ENCODE data around the gene ARVCF. TPM values are rescaled to one million over a fixed set of nuclear protein-coding genes. Genes with fewer than 3 reads are reported as not detected.

The ARVCF gene
- total and polyA plus RNA-seq, 9 of the 15 experiments (the other 6 are each of a cell fraction or from before 2014, with no cell fraction given) = 0.03 to 97.4 (median 15.6) TPM

DNA sequence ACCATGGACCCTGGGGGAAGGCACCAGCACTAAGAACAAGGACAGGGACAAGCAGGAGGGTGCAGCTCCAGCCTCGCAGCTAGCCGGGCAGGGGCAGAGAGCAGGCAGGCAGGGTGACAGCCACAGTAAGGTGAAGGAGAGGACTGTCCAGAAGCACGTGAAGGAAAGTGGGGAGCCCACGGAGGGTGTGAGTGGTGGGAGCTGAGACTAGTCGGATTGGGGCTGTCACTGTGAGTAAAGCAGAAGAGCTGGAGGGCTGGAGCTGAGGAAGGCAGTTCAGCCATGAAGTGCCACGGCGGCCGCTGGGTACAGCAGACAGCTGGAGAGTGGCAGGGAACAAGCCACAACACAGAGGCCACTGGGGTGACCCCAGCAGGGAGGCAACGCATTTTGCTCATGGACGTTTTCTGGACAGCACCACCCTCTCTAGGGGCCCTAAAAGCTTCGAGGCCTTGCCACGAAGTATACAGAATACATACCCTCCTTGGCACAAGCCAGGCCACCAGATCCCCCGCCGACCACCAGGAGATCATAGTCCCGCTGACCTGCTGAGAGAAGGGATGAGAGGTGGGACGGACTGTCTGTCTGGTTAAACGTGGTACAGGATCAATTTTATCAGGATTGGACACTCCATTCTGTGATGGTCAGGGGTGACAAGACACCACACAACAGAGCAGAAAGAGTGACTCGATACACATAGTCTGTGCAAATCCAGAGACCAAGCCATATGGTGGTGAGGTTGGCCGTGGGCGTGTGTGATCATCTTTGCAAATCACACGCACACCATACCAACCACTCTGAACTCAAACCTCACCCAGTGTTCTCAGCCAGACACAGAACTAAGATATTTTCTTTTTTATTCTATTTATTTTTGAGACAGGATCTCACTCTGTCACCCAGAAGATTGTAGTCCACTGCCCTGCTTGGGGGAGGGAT is 85.8 kb downstream of the ARVCF start:
- POLR2A ChIA-PET = interaction anchor here (0.6 to 2.0 kb wide), 9 partner anchors 9 to 495 kb away, joined by 3 to 10 read pairs (median 3); partner anchors contain the start of genes COMT and TXNRD2
- Histone ChIP-seq H2AFZ (ENCODE audit: low read depth, low read length) (no peak overlapping the region), H3K4me1 (replicated peaks in 1 of 2; ENCODE audit: control insufficient read depth in 2 of 2, insufficient read depth in 2 of 2, low read length in 2 of 2) (peaks cover 2 to 19% of the 10 kb centered on the region in 2 experiments; a peak in 3 of 5 replicates), H3K27me3 (ENCODE audit: control insufficient read depth in 2 of 2, insufficient read depth in 2 of 2, low read length in 2 of 2) (no peaks in the 10 kb centered on the region), H3K9me3 (replicated peaks; ENCODE audit: control insufficient read depth, insufficient read depth, low read depth, low read length) (peaks cover 7% of the 10 kb centered on the region; the same call in 1 of the 2 replicates), H3K27ac (ENCODE audit: extremely low read depth, low read depth, low read length) (no peak overlapping the region), H4K20me1 (replicated peaks; ENCODE audit: control insufficient read depth, insufficient read depth, low read length) (peaks cover 4% of the 10 kb centered on the region; the same call in 1 of the 2 replicates), H3K9ac (ENCODE audit: insufficient read depth in 1 of 2, low read depth in 2 of 2, low read length in 2 of 2) (peak overlapping the region in 1 of 2 experiments; percentile 74; a peak in 2 of 4 replicates), H3K79me2 (ENCODE audit: control insufficient read depth, insufficient read depth, low read length) (no peaks in the 10 kb centered on the region), H3K4me3 (no peak overlapping the region), H3K4me2 (ENCODE audit: insufficient read depth, low read length) (no peak overlapping the region), H3K9me1 (ENCODE audit: control insufficient read depth, insufficient read depth, low read length) (peaks cover 8% of the 10 kb centered on the region), H3K36me3 (ENCODE audit: control insufficient read depth, insufficient read depth, low read length) (no peaks in the 10 kb centered on the region)
- FAIRE-seq (no peak), ATAC-seq (no peak; the same call in 2 of the 3 replicates), DNase-seq (ENCODE audit: extremely low read depth in 1 of 4, low spot score in 3 of 4) (no peak)
- BruUV-seq (replicated peaks) = no TSS peak
- CTCF ChIA-PET (ENCODE audit: low intra/inter-chr PET ratio) = no interaction called here
- in situ Hi-C loops (cut with MboI) = no loop called here
- intact Hi-C loops (cut with micrococcal nuclease) = no loop called here
- 62% methylated on average over 21 of the region's 21 CpGs for WGBS (ENCODE audit: insufficient coverage, low coverage, missing lambda C conversion rate)
- TF ChIP-seq, protein P1, sequence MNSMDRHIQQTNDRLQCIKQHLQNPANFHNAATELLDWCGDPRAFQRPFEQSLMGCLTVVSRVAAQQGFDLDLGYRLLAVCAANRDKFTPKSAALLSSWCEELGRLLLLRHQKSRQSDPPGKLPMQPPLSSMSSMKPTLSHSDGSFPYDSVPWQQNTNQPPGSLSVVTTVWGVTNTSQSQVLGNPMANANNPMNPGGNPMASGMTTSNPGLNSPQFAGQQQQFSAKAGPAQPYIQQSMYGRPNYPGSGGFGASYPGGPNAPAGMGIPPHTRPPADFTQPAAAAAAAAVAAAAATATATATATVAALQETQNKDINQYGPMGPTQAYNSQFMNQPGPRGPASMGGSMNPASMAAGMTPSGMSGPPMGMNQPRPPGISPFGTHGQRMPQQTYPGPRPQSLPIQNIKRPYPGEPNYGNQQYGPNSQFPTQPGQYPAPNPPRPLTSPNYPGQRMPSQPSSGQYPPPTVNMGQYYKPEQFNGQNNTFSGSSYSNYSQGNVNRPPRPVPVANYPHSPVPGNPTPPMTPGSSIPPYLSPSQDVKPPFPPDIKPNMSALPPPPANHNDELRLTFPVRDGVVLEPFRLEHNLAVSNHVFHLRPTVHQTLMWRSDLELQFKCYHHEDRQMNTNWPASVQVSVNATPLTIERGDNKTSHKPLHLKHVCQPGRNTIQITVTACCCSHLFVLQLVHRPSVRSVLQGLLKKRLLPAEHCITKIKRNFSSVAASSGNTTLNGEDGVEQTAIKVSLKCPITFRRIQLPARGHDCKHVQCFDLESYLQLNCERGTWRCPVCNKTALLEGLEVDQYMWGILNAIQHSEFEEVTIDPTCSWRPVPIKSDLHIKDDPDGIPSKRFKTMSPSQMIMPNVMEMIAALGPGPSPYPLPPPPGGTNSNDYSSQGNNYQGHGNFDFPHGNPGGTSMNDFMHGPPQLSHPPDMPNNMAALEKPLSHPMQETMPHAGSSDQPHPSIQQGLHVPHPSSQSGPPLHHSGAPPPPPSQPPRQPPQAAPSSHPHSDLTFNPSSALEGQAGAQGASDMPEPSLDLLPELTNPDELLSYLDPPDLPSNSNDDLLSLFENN (IDR thresholded peaks at IDR 0.05; ENCODE audit: low read depth in 2 of 2, low read length in 2 of 2) = no peak; a peak in 1 of 4 replicates
- TF ChIP-seq SRSF9 (IDR thresholded peaks at IDR 0.05; ENCODE audit: borderline replicate concordance, low read depth, low read length) (no peak), BRCA1 (IDR thresholded peaks at IDR 0.05) (no peak), BRCA1 (CRISPR knock-in tag; IDR thresholded peaks at IDR 0.05) (peak; percentile 92; the same call in 1 of the 2 replicates), POU5F1 (IDR thresholded peaks at IDR 0.05; ENCODE audit: borderline replicate concordance, low read depth, low read length, partially characterized antibody) (no peak), ZNF717 (CRISPR knock-in tag; IDR thresholded peaks at IDR 0.05) (no peak), IRF2 (CRISPR knock-in tag; IDR thresholded peaks at IDR 0.05) (peak; percentile 86), ZNF778 (CRISPR knock-in tag; IDR thresholded peaks at IDR 0.05) (no peak), EGR1 (conservative IDR thresholded peaks at IDR 0.05) (peak; percentile 10; the same call in 1 of the 2 replicates), MAFF (IDR thresholded peaks at IDR 0.05; ENCODE audit: low read length) (no peak), GABPB1 (CRISPR knock-in tag; IDR thresholded peaks at IDR 0.05) (no peak)
- TF ChIP-seq, protein P2, sequence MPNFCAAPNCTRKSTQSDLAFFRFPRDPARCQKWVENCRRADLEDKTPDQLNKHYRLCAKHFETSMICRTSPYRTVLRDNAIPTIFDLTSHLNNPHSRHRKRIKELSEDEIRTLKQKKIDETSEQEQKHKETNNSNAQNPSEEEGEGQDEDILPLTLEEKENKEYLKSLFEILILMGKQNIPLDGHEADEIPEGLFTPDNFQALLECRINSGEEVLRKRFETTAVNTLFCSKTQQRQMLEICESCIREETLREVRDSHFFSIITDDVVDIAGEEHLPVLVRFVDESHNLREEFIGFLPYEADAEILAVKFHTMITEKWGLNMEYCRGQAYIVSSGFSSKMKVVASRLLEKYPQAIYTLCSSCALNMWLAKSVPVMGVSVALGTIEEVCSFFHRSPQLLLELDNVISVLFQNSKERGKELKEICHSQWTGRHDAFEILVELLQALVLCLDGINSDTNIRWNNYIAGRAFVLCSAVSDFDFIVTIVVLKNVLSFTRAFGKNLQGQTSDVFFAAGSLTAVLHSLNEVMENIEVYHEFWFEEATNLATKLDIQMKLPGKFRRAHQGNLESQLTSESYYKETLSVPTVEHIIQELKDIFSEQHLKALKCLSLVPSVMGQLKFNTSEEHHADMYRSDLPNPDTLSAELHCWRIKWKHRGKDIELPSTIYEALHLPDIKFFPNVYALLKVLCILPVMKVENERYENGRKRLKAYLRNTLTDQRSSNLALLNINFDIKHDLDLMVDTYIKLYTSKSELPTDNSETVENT (CRISPR knock-in tag; IDR thresholded peaks at IDR 0.05) = 0 out of 2 replicates have a peak, but pooled peaks have one; percentile 37
- TF ChIP-seq, protein P3, sequence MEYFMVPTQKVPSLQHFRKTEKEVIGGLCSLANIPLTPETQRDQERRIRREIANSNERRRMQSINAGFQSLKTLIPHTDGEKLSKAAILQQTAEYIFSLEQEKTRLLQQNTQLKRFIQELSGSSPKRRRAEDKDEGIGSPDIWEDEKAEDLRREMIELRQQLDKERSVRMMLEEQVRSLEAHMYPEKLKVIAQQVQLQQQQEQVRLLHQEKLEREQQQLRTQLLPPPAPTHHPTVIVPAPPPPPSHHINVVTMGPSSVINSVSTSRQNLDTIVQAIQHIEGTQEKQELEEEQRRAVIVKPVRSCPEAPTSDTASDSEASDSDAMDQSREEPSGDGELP (CRISPR knock-in tag; IDR thresholded peaks at IDR 0.05; ENCODE audit: borderline replicate concordance) = peak; percentile 40; the same call in 1 of the 2 replicates

All from K562 (cell line).